GM12878 (cell line): Measurements from ENCODE around the gene FANK1.

Experiments used
- BRCA1 ChIP-seq: IDR thresholded peaks from 2 replicates; pipeline ENCODE4 v1.6.1; 2011; ENCODE audit warnings: low read depth, low read length, improper control_type of control experiment
- E2F8 ChIP-seq: fragments of 450-650 bp; IDR thresholded peaks from 2 replicates; pipeline ENCODE4 v1.6.1; 2018; ENCODE audit warnings: mild to moderate bottlenecking, low read depth, moderate library complexity; ENCODE audit not compliant: partially characterized antibody
- EZH2 ChIP-seq: IDR thresholded peaks from 2 replicates; pipeline ENCODE4 v1.6.1; 2012; ENCODE audit warnings: low read depth, mild to moderate bottlenecking, control low read depth, inconsistent platforms, low read length, borderline replicate concordance; ENCODE audit not compliant: control insufficient read depth
- NR2C2 ChIP-seq: IDR thresholded peaks from 2 replicates; pipeline ENCODE4 v1.6.1; 2011; ENCODE audit warnings: borderline replicate concordance, low read depth; ENCODE audit not compliant: control insufficient read depth, insufficient read length
- POLR2A ChIP-seq: IDR thresholded peaks from 2 replicates; pipeline ENCODE4 v1.6.1; 2011; ENCODE audit warnings: low read depth, mild to moderate bottlenecking, low read length
- RUNX3 ChIP-seq: IDR thresholded peaks from 2 replicates; pipeline ENCODE4 v1.6.1; 2012; ENCODE audit warnings: low read length, inconsistent platforms
- TCF3 ChIP-seq: IDR thresholded peaks from 2 replicates; pipeline ENCODE4 v1.6.1; 2012; ENCODE audit warnings: low read depth, mild to moderate bottlenecking, low read length, borderline replicate concordance; ENCODE audit not compliant: insufficient read depth
- TF ChIP-seq, protein P1 (sequence below), 3 experiments: IDR thresholded peaks in 2 of 3; conservative IDR thresholded peaks in 1 of 3; 2 replicates each; pipeline ENCODE4 v1.5.1; 2011; ENCODE audit warnings: low read depth in 3 of 3, low read length in 3 of 3, mild to moderate bottlenecking in 3 of 3, control low read depth in 2 of 3, moderate library complexity in 2 of 3, inconsistent platforms in 1 of 3, mixed read lengths in 1 of 3; ENCODE audit not compliant: control insufficient read depth in 2 of 3, insufficient read depth in 1 of 3; ENCODE audit errors: extremely low read depth in 1 of 3

DNA sequence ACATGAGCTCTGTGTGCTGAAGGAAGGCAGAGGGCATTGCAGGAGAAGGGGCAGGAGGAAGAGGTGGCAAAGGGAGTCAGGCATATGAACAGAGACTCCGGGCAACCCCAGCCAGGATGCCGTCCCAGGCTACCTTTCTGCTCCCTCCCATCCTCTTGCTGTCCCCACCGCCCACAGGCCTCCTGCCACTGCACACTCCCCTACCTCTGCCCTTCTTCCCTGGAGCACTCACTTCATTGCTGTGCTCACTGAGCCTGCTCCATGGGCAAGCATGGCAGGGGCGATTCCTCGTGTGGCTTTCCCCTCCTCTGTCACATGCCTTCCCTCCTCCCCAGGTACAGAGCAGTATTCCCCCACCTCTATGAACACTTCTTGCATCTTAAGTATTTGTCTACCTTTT, 93.4 kb downstream of the FANK1 start:
- no peak for TF ChIP-seq POLR2A
- TF ChIP-seq E2F8: no peak
- TF ChIP-seq RUNX3: no peak
- TF ChIP-seq EZH2: no peak
- TF ChIP-seq, protein P1, sequence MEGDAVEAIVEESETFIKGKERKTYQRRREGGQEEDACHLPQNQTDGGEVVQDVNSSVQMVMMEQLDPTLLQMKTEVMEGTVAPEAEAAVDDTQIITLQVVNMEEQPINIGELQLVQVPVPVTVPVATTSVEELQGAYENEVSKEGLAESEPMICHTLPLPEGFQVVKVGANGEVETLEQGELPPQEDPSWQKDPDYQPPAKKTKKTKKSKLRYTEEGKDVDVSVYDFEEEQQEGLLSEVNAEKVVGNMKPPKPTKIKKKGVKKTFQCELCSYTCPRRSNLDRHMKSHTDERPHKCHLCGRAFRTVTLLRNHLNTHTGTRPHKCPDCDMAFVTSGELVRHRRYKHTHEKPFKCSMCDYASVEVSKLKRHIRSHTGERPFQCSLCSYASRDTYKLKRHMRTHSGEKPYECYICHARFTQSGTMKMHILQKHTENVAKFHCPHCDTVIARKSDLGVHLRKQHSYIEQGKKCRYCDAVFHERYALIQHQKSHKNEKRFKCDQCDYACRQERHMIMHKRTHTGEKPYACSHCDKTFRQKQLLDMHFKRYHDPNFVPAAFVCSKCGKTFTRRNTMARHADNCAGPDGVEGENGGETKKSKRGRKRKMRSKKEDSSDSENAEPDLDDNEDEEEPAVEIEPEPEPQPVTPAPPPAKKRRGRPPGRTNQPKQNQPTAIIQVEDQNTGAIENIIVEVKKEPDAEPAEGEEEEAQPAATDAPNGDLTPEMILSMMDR (IDR thresholded peaks at IDR 0.05 in 2 of 3, conservative IDR thresholded peaks at IDR 0.05 in 1 of 3; ENCODE audit: control insufficient read depth in 2 of 3, extremely low read depth in 1 of 3, insufficient read depth in 1 of 3, low read depth in 3 of 3, low read length in 3 of 3): no peak
- TF ChIP-seq NR2C2: no peak
- TF ChIP-seq BRCA1: no peak
- TF ChIP-seq TCF3: no peak
